HG03039 (cell line): ENCODE results near the gene AOC3.

ENCODE experiments used
- ATAC-seq: cut with Tn5 transposase; IDR thresholded peaks from one replicate; pipeline ENCODE4 v1.9.1; 2021; ENCODE audit warnings: mild to moderate bottlenecking, moderate library complexity; ENCODE audit not compliant: unreplicated experiment

The AOC3 gene, protein sequence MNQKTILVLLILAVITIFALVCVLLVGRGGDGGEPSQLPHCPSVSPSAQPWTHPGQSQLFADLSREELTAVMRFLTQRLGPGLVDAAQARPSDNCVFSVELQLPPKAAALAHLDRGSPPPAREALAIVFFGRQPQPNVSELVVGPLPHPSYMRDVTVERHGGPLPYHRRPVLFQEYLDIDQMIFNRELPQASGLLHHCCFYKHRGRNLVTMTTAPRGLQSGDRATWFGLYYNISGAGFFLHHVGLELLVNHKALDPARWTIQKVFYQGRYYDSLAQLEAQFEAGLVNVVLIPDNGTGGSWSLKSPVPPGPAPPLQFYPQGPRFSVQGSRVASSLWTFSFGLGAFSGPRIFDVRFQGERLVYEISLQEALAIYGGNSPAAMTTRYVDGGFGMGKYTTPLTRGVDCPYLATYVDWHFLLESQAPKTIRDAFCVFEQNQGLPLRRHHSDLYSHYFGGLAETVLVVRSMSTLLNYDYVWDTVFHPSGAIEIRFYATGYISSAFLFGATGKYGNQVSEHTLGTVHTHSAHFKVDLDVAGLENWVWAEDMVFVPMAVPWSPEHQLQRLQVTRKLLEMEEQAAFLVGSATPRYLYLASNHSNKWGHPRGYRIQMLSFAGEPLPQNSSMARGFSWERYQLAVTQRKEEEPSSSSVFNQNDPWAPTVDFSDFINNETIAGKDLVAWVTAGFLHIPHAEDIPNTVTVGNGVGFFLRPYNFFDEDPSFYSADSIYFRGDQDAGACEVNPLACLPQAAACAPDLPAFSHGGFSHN

GRCh38 chr17:42850954-42851353, at the start of gene AOC3:
TSS of gene AOC3 (plus strand) at chr17:42851199. CDS start at chr17:42851344, 145 bp downstream.
- ATAC-seq = no peak

DNA sequence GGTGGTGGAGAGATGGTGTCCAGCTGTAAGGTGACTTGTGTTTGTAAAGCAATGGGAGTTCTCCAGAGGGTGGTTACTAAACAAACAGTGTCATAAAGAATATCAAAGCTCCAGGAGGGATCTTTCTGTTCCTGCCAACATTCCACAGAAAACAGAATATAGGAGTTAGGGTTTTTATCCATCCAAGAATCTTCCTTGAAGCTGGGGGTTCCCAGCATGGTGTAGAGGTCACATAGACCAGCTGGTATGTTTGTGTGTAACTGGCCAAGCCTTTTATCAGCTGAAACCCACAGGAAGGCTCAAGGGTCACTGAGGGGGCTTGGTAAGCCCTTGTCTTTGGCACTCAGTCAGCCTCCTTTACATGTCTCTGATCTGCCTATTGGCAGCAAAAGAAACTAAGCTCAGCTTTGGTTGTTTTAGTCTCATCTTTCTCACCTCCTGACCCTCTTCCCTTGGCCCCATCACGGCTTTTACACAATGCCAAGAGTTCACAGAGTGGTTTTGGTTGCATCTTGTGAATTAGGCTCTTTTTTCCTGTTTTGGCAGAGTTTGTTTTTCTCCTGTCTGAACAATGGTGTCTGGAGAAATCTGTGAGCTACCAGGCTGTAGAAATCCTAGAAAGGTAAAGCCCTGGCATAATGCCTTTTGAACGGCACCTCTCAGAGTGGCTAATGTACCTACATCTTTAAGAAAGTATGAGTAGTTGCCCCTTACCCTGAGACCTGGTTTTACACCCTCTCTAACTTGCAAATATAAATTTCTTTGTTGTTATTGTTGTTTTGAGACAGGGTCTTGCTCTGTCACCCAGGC, 47.7 kb upstream of the AOC3 start:
- no peak for ATAC-seq

GRCh38 chr17:42804918-42805367, 46.1 kb upstream of the AOC3 start:
- ATAC-seq = no peak

- no peak for ATAC-seq
Observed at GRCh38 chr17:42806249-42806648, 44.8 kb upstream of the AOC3 start.

GRCh38 chr17:42809250-42809649, 41.7 kb upstream of the AOC3 start:
- no peak for ATAC-seq

DNA sequence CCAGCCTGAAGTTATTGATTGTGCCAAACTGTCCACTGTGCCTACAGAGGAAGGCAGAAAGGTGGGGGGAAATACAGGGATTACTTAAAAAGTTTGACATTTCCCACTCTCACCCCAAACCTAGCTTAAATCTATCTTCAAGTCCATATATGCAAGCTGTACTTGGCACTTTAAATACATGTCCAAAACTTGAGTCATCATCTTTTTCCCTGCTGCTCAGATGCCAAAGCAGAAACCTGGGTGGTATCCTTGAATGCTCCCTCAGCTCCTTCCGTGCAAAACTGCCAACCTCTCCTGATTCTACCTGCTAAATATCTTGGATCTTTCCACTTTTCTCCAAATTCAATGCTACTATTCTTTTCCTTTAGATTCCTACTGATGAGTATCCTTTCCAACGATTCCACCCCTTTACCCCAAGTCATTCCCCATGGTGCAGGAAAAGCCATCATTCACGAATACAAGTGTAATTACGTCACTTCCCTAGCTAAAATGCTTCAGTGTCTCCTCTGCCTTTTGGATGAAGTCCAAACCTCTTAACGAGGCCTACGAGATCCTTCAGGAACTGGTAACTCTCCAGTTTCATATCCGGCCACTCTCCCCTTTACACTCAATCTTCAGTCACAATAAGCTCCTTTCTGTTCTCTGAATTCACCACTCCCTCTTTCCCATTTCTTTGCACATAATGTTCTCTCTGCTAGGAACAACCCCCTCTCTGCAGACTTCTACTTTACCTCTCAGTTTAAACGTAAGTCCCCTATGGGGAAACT, 36.2 kb upstream of the AOC3 start:
- ATAC-seq = no peak

GRCh38 chr17:42817866-42818265, 33.1 kb upstream of the AOC3 start:
- no peak for ATAC-seq

GRCh38 chr17:42818379-42818778, 32.6 kb upstream of the AOC3 start:
- ATAC-seq = no peak

- no peak for ATAC-seq
Observed at GRCh38 chr17:42819939-42820535, 31.0 kb upstream of the AOC3 start.

DNA sequence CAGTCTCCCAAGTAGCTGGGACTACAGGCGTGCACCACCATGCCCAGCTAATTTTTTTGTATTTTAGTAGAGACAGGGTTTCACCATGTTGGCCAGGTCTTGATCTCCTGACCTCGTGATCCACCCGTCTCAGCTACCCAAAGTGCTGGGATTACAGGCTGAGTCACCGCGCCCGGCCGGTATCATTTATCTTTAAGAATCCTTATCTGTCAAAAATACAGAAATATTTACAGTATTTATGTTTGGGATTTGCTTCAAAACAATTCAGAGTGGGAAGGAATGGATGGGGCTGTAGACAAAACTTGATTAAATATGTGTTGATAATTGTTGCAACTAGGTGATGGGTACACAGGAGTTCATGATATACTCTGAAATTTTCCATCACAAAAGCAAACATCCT, 29.8 kb upstream of the AOC3 start:
- no peak for ATAC-seq

GRCh38 chr17:42827472-42827871, 23.5 kb upstream of the AOC3 start:
- ATAC-seq = no peak

DNA sequence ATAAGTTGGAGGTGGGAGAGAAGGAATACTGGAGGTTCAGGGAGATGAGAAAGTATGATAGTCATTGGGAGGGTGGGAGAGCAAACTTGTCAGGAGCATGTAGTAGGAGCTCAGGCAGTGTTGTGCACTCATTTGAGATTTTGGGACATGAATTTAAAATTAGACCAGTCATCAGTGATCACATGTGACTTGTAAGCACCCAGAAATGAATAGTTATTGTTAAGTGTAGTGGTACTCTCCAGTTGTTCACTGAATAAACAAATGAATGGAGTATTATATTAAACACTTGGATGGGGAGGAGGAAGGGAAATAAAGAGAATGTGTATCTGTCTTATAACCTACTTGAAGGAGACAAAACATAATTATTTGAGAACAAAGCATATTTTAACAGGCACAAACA, 20.0 kb upstream of the AOC3 start:
- ATAC-seq = no peak

DNA sequence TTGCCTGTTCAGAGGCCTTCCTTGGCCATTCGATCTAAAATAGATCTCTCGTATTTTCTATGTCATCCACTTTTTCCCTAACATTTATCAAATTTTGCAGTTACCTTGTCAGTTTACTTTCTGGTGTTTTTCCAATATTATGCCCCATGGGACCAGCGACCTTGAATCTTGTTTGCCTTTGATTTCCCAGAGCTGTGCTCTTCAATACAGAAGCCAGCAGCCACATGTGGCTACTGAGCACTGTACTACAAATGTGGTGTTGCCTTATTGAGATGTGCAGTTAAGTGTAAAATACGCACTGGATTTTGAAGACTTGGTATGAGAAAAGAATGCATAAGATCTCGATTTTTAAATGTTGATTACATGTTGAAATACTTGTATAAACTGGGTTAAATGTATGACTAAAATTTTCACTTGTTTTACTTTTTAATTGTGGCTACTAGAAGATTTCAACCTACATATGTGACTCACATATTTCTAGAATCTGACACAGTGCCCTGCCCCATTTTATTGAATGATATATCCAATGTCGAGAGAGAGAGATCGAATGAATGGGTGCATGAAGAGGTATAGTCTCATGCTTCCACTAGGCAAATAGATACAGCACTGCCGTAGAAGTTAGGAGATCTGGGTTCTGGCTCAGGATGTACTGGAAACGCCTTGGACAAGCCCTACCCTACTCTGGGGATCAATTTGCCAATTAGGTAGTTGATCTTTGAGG, 18.6 kb upstream of the AOC3 start:
- no peak for ATAC-seq

GRCh38 chr17:42832934-42833766, 17.8 kb upstream of the AOC3 start, which contains the start of gene PSME3:
TSS of gene PSME3 (plus strand) at chr17:42833397. CDS start at chr17:42833632, 235 bp downstream.
- peak; percentile 82 for ATAC-seq

- peak; percentile 6 for ATAC-seq
Observed at GRCh38 chr17:42833767-42834422, 17.1 kb upstream of the AOC3 start.

- no peak for ATAC-seq
Observed at GRCh38 chr17:42835732-42836131, 15.3 kb upstream of the AOC3 start.

DNA sequence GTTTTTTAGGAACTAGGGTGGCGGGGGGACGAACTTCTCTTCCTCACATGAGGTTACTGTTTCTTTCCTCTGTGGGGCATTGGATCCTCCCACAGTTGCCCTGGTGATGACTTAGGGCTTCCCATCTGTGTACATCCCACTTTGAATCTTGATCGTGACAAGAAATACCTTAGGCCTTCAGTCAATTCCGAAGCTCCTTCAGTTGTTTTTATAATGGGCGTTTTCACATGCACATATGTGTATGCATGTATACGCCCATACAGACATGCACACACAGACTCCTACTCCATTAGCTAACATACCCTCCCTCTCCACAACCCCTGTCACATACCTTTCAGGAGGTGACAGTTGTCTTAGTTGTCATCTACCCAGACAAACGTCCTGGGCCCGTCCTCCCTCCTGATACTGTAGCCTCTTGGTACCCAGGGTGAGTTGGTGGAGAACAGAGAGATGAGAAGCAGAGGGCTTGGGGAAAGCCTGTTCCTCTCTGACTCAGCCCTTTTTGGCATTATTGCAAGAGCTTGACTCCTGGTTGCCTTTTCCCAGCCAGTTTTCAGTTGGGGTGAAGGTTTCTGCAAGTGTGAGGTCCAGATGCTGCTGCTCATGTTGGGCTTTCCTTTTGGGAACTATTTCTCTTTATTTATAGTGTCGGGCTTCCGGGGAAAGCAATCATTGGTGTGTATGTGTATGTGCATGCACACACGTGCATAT, 8.9 kb upstream of the AOC3 start:
- no peak for ATAC-seq
